ENCODE results near the gene MRPS27.
A peak's percentile ranks its signal among the peaks of the same experiment; 100 is the strongest.

Gene MRPS27

DNA sequence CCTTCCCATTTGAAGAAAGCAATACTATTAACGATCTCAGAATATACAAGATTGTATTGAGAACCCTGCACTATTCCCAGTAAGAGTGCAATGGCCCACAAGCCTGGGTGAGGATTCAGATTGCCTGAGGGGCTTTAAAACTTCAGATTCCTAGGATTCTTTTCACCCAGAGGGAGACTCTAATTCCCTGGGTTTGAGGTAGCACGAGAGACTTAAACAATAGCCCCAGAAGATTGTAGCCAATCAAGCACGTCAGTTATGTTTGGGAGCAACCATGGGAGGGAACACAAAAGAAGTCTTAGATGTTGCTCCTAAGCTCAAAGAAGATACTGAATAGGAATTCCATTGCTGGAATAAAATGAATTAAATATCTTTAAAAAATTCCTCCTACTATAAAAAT is 17.9 kb downstream of the MRPS27 start:
- no peak overlapping the region for H2AK5ac ChIP-seq (ENCODE audit: low read depth, low read length)

DNA sequence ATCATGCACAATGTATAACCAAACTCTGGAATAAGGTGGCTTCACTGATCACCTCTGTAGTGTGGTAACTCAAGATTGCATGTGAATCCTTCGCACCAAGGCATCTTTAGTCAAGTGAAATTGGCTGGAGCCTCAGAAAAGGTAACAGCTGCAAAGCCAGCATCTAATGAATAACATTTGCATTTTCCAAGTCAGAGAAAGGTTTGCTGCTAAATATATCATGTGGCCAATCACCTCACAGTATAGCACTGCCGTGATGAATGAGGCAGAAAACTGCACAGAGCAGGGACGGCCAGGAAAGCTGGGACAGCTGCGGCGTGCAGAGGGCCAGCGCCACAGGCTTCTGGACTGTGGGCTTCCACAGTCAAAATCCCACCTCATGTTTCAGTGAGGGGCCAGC is 18.5 kb downstream of the MRPS27 start:
- no peak overlapping the region for H3K4me2 ChIP-seq (ENCODE audit: insufficient read depth, low read length, poor library complexity, severe bottlenecking)
- H3K14ac ChIP-seq (ENCODE audit: low read length) = no peak overlapping the region
- H2AFZ ChIP-seq (ENCODE audit: low read length) = no peak overlapping the region
- H3K4me3 ChIP-seq (ENCODE audit: low read length in 2 of 2) = no peak overlapping the region
- H2BK12ac ChIP-seq (ENCODE audit: low read length) = no peak overlapping the region
- H3K9ac ChIP-seq (ENCODE audit: low read depth, low read length, poor library complexity) = no peak overlapping the region
- peaks cover 0 to 67% of the 10 kb centered on the region in 2 donors for H3K36me3 ChIP-seq (replicated peaks in 1 of 2; ENCODE audit: control insufficient read depth in 2 of 2, insufficient read depth in 2 of 2, low read length in 2 of 2)
- H3K23ac ChIP-seq (ENCODE audit: low read depth, low read length, poor library complexity) = no peak overlapping the region
- peak overlapping the region; percentile 63 for H3K18ac ChIP-seq (ENCODE audit: low read length)
- no peak overlapping the region for H2BK15ac ChIP-seq (ENCODE audit: low read length)
- H3K4me1 ChIP-seq (ENCODE audit: control insufficient read depth in 2 of 2, insufficient read depth in 1 of 2, low read depth in 1 of 2, low read length in 2 of 2) = peaks cover 8 to 13% of the 10 kb centered on the region in 2 donors
- H3K27ac ChIP-seq (replicated peaks; ENCODE audit: low read length) = peak overlapping the region; percentile 90
- peaks cover 1% of the 10 kb centered on the region for H3K79me1 ChIP-seq (ENCODE audit: low read depth, low read length)
- WGBS, 2 donors (ENCODE audit: extremely low coverage in 2 of 2, insufficient read length in 2 of 2, insufficient replicate concordance in 1 of 2) = no CpG with 5 or more reads among the region's 6 CpGs
- no peak overlapping the region for H4K8ac ChIP-seq (ENCODE audit: low read depth, low read length)
- H3K9me3 ChIP-seq (replicated peaks in 1 of 2; ENCODE audit: control insufficient read depth in 2 of 2, insufficient read depth in 1 of 2, low read depth in 1 of 2, low read length in 2 of 2) = peaks cover 0 to 14% of the 10 kb centered on the region in 2 donors
- H2BK120ac ChIP-seq (ENCODE audit: low read depth, low read length) = no peak overlapping the region
- H2AK5ac ChIP-seq (ENCODE audit: low read depth, low read length) = no peak overlapping the region
- H3K4ac ChIP-seq (ENCODE audit: low read length) = no peak overlapping the region
- no peaks in the 10 kb centered on the region for H3K27me3 ChIP-seq (ENCODE audit: control insufficient read depth in 3 of 3, insufficient read depth in 3 of 3, low read depth in 1 of 3, low read length in 3 of 3)
- no peak overlapping the region for H2BK5ac ChIP-seq (ENCODE audit: low read length)
- no peak for DNase-seq (ENCODE audit: low spot score)
- no peak overlapping the region for H4K91ac ChIP-seq (ENCODE audit: low read depth, low read length, poor library complexity)

More for the DNA sequence above, 17.9 kb downstream of the MRPS27 start:
- no peak overlapping the region for H3K4ac ChIP-seq (ENCODE audit: low read length)
- H3K9ac ChIP-seq (ENCODE audit: low read depth, low read length, poor library complexity) = no peak overlapping the region
- peaks cover 0 to 63% of the 10 kb centered on the region in 2 donors for H3K36me3 ChIP-seq (replicated peaks in 1 of 2; ENCODE audit: control insufficient read depth in 2 of 2, insufficient read depth in 2 of 2, low read length in 2 of 2)
- no peaks in the 10 kb centered on the region for H3K27me3 ChIP-seq (ENCODE audit: control insufficient read depth in 3 of 3, insufficient read depth in 3 of 3, low read depth in 1 of 3, low read length in 3 of 3)
- peak overlapping the region; percentile 90 for H3K27ac ChIP-seq (replicated peaks; ENCODE audit: low read length)
- no CpG with 5 or more reads among the region's 3 CpGs for WGBS, 2 donors (ENCODE audit: extremely low coverage in 2 of 2, insufficient read length in 2 of 2, insufficient replicate concordance in 1 of 2)
- no peak overlapping the region for H2BK15ac ChIP-seq (ENCODE audit: low read length)
- no peak overlapping the region for H2BK5ac ChIP-seq (ENCODE audit: low read length)
- no peak overlapping the region for H2BK12ac ChIP-seq (ENCODE audit: low read length)
- DNase-seq (ENCODE audit: low spot score) = peak; percentile 57
- H4K91ac ChIP-seq (ENCODE audit: low read depth, low read length, poor library complexity) = no peak overlapping the region
- no peak overlapping the region for H3K23ac ChIP-seq (ENCODE audit: low read depth, low read length, poor library complexity)
- H3K14ac ChIP-seq (ENCODE audit: low read length) = no peak overlapping the region
- peaks cover 1% of the 10 kb centered on the region for H3K79me1 ChIP-seq (ENCODE audit: low read depth, low read length)
- no peak overlapping the region for H3K4me2 ChIP-seq (ENCODE audit: insufficient read depth, low read length, poor library complexity, severe bottlenecking)
- H2BK120ac ChIP-seq (ENCODE audit: low read depth, low read length) = no peak overlapping the region
- peaks cover 0 to 14% of the 10 kb centered on the region in 2 donors for H3K9me3 ChIP-seq (replicated peaks in 1 of 2; ENCODE audit: control insufficient read depth in 2 of 2, insufficient read depth in 1 of 2, low read depth in 1 of 2, low read length in 2 of 2)
- H3K4me3 ChIP-seq (ENCODE audit: low read length in 2 of 2) = no peak overlapping the region
- no peak overlapping the region for H3K18ac ChIP-seq (ENCODE audit: low read length)
- H3K4me1 ChIP-seq (ENCODE audit: control insufficient read depth in 2 of 2, insufficient read depth in 1 of 2, low read depth in 1 of 2, low read length in 2 of 2) = peaks cover 8 to 13% of the 10 kb centered on the region in 2 donors
- no peak overlapping the region for H4K8ac ChIP-seq (ENCODE audit: low read depth, low read length)
- no peak overlapping the region for H2AFZ ChIP-seq (ENCODE audit: low read length)

DNA sequence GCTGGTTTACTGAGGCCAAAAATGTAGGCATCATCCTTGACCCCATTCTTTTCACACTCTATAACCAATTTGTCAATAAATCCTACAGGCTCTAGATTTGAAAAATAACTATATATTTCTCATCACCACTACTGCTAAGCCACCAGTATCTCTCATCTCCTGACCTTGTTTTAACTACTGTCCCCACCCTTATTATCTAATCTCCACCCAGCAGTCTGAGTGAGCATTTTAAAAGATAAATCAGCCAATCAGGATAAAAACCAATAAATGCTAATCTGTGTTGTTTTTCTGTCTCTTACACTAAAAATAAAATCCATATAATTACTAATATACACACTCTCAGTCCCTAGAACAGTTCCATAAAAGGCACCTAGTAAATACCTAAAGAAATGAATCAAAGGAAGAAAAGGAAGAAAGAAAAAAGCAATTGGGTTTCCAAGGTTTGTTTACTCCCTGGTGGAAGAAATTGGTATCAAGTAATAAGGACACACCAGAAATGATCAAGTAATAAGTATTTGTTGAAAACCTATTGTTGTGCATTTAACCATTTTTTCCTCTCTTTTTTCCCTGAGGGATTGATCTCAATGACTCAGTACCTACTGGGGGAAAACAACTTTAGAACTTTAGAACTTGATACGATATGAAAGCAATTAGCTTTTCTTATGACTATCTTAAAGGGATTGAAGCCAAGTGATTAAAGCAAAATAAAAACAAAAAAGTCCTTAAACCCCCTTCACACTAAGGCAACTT is 19.3 kb downstream of the MRPS27 start:
- no CpG with 5 or more reads among the region's 1 CpG for WGBS, 2 donors (ENCODE audit: extremely low coverage in 2 of 2, insufficient read length in 2 of 2, insufficient replicate concordance in 1 of 2)
- Histone ChIP-seq H3K9ac (ENCODE audit: low read depth, low read length, poor library complexity) (no peak overlapping the region), H2BK5ac (ENCODE audit: low read length) (no peak overlapping the region), H2BK15ac (ENCODE audit: low read length) (no peak overlapping the region), H4K91ac (ENCODE audit: low read depth, low read length, poor library complexity) (no peak overlapping the region), H3K4ac (ENCODE audit: low read length) (no peak overlapping the region), H3K27ac (replicated peaks; ENCODE audit: low read length) (no peak overlapping the region), H2BK120ac (ENCODE audit: low read depth, low read length) (no peak overlapping the region), H3K14ac (ENCODE audit: low read length) (no peak overlapping the region), H2BK12ac (ENCODE audit: low read length) (no peak overlapping the region), H3K4me3 (ENCODE audit: low read length in 2 of 2) (no peak overlapping the region), H2AK5ac (ENCODE audit: low read depth, low read length) (no peak overlapping the region), H3K4me2 (ENCODE audit: insufficient read depth, low read length, poor library complexity, severe bottlenecking) (no peak overlapping the region), H3K36me3 (replicated peaks in 1 of 2; ENCODE audit: control insufficient read depth in 2 of 2, insufficient read depth in 2 of 2, low read length in 2 of 2) (peaks cover 0 to 70% of the 10 kb centered on the region in 2 donors), H2AFZ (ENCODE audit: low read length) (no peak overlapping the region), H4K8ac (ENCODE audit: low read depth, low read length) (no peak overlapping the region), H3K4me1 (ENCODE audit: control insufficient read depth in 2 of 2, insufficient read depth in 1 of 2, low read depth in 1 of 2, low read length in 2 of 2) (peaks cover 8 to 13% of the 10 kb centered on the region in 2 donors), H3K79me1 (ENCODE audit: low read depth, low read length) (peaks cover 1% of the 10 kb centered on the region), H3K23ac (ENCODE audit: low read depth, low read length, poor library complexity) (no peak overlapping the region), H3K9me3 (replicated peaks in 1 of 2; ENCODE audit: control insufficient read depth in 2 of 2, insufficient read depth in 1 of 2, low read depth in 1 of 2, low read length in 2 of 2) (peaks cover 0 to 14% of the 10 kb centered on the region in 2 donors), H3K27me3 (ENCODE audit: control insufficient read depth in 3 of 3, insufficient read depth in 3 of 3, low read depth in 1 of 3, low read length in 3 of 3) (no peaks in the 10 kb centered on the region), H3K18ac (ENCODE audit: low read length) (no peak overlapping the region)
- no peak for DNase-seq (ENCODE audit: low spot score)

DNA sequence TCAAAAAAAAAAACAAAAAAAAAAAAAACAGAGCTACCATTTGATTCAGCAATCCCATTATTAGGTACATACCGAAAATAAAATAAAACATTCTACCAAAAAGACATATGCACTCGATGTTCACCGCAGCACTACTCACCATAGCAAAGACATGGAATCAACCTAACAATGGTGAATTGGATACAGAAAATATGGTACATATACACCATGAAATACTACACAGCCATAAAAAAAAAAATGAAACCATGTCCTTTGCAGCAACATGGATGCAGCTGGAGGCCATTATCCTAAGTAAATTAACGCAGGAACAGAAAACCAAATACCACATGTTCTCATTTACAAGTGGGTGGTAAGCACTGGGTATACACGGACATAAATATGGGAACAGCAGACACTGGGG is 21.3 kb downstream of the MRPS27 start:
- H3K4me2 ChIP-seq (ENCODE audit: insufficient read depth, low read length, poor library complexity, severe bottlenecking) = no peak overlapping the region
- DNase-seq (ENCODE audit: low spot score) = no peak
- no peak overlapping the region for H2BK120ac ChIP-seq (ENCODE audit: low read depth, low read length)
- no peak overlapping the region for H2BK5ac ChIP-seq (ENCODE audit: low read length)
- no peak overlapping the region for H3K27ac ChIP-seq (replicated peaks; ENCODE audit: low read length)
- no peak overlapping the region for H2AK5ac ChIP-seq (ENCODE audit: low read depth, low read length)
- H3K4me1 ChIP-seq (ENCODE audit: control insufficient read depth in 2 of 2, insufficient read depth in 1 of 2, low read depth in 1 of 2, low read length in 2 of 2) = peaks cover 8 to 10% of the 10 kb centered on the region in 2 donors
- H3K14ac ChIP-seq (ENCODE audit: low read length) = no peak overlapping the region
- H3K9me3 ChIP-seq (replicated peaks in 1 of 2; ENCODE audit: control insufficient read depth in 2 of 2, insufficient read depth in 1 of 2, low read depth in 1 of 2, low read length in 2 of 2) = peaks cover 0 to 10% of the 10 kb centered on the region in 2 donors
- no peak overlapping the region for H3K23ac ChIP-seq (ENCODE audit: low read depth, low read length, poor library complexity)
- H2BK12ac ChIP-seq (ENCODE audit: low read length) = no peak overlapping the region
- H3K4ac ChIP-seq (ENCODE audit: low read length) = no peak overlapping the region
- no peak overlapping the region for H3K18ac ChIP-seq (ENCODE audit: low read length)
- H4K91ac ChIP-seq (ENCODE audit: low read depth, low read length, poor library complexity) = no peak overlapping the region
- no peak overlapping the region for H4K8ac ChIP-seq (ENCODE audit: low read depth, low read length)
- no peak overlapping the region for H3K4me3 ChIP-seq (ENCODE audit: low read length in 2 of 2)
- no peak overlapping the region for H2BK15ac ChIP-seq (ENCODE audit: low read length)
- H3K36me3 ChIP-seq (replicated peaks in 1 of 2; ENCODE audit: control insufficient read depth in 2 of 2, insufficient read depth in 2 of 2, low read length in 2 of 2) = peaks cover 0 to 81% of the 10 kb centered on the region in 2 donors
- no peak overlapping the region for H3K9ac ChIP-seq (ENCODE audit: low read depth, low read length, poor library complexity)
- H3K79me1 ChIP-seq (ENCODE audit: low read depth, low read length) = peaks cover 1% of the 10 kb centered on the region
- no peak overlapping the region for H2AFZ ChIP-seq (ENCODE audit: low read length)
- WGBS, 2 donors (ENCODE audit: extremely low coverage in 2 of 2, insufficient read length in 2 of 2, insufficient replicate concordance in 1 of 2) = no CpG with 5 or more reads among the region's 5 CpGs
- no peaks in the 10 kb centered on the region for H3K27me3 ChIP-seq (ENCODE audit: control insufficient read depth in 3 of 3, insufficient read depth in 3 of 3, low read depth in 1 of 3, low read length in 3 of 3)
